Ovary (tissue), 9 donors: Measurements from ENCODE around the gene IMMP2L. TPM values are rescaled to one million over a fixed set of nuclear protein-coding genes. Genes with fewer than 3 reads are reported as not detected.

Source experiments
- DNase-seq, 5 donors: peaks; one replicate each; pipeline ENCODE4 v3.0.0-alpha.2; 2019 to 2020
- H3K27ac ChIP-seq, 2 donors: fragments of 200-600 bp; one replicate each; pipeline versions ENCODE4 v1.5.1 to v1.8.0; 2019 to 2022
- H3K27me3 ChIP-seq: fragments of 200-600 bp; one replicate; pipeline ENCODE4 v1.8.0; 2022
- H3K36me3 ChIP-seq: fragments of 200-600 bp; sonication (generic); one replicate; pipeline ENCODE4 v1.5.1; 2019
- H3K4me1 ChIP-seq: one replicate; pipeline ENCODE4 v1.8.1; 2013; ENCODE audit warnings: mild to moderate bottlenecking, moderate library complexity; ENCODE audit not compliant: insufficient read depth
- H3K4me3 ChIP-seq: fragments of 200-600 bp; sonication (generic); one replicate; pipeline ENCODE4 v1.5.1; 2017
- H3K9me3 ChIP-seq, 2 donors: fragments of 200-600 bp in 1 of 2; sonication (generic) in 1 of 2; one replicate each; pipeline versions ENCODE4 v1.5.1 to v1.8.1; 2013 to 2019; ENCODE audit warnings: mild to moderate bottlenecking in 1 of 2, moderate library complexity in 1 of 2
- EP300 ChIP-seq: sonication (generic); formaldehyde crosslinking; IDR thresholded peaks from one replicate; pipeline ENCODE4 v1.6.1; 2017; ENCODE audit warnings: antibody characterized with exemption
- POLR2A ChIP-seq: fragments of 450-650 bp; IDR thresholded peaks from one replicate; pipeline ENCODE4 v1.6.1; 2017; ENCODE audit warnings: antibody characterized with exemption, mild to moderate bottlenecking, moderate library complexity
- WGBS, 3 donors: extraction: QIAGEN DNeasy Blood & Tissue Kit in 1 of 3; methylation state at CpG; one replicate each; pipeline versions ENCODE4 v1.1.5 to v1.1.7; 2013 to 2017; 5-methylcytosine and 5-hydroxymethylcytosine counted together
- intact Hi-C, 4 donors: fragments of 100-400 bp; cut with DNase I; formaldehyde crosslinking; loops; one replicate each; pipeline versions ENCODE4 v1.11.0 to v1.15.1; 2022 to 2023
- polyA plus RNA-seq, 2 donors: library from polyadenylated mRNA; stranded (reverse); fragments of 200-250 nt in 1 of 2; fragments of 350-450 nt in 1 of 2; fragmentation: Illumina TruSeq in 1 of 2; extraction: RNeasy Lipid Tissue Mini Kit (QIAGEN cat#74804) in 1 of 2; gene quantifications; one replicate each; pipeline ENCODE4 v1.2.3, GENCODE V29; 2013 to 2014
- total RNA-seq, 7 donors: library from RNA; depleted of rRNA in 2 of 7; stranded (reverse); fragments of >200 nt in 2 of 7; fragmentation: NEBNext Ultra II Directional in 3 of 7; extraction: Animal tissue kit (Norgen Biotek cat#: 25700) in 3 of 7; gene quantifications; one replicate each; pipeline versions ENCODE4 v1.1.0 to v1.2.4, GENCODE V29; 2016 to 2023
- TF ChIP-seq, protein P1 (sequence below), 3 donors: fragments of 450-650 bp in 2 of 3; fragments of 200-600 bp in 1 of 3; IDR thresholded peaks; one replicate each; pipeline versions ENCODE4 v1.5.1 to v1.8.0; 2016 to 2022; ENCODE audit warnings: antibody characterized with exemption in 3 of 3, mild to moderate bottlenecking in 1 of 3
- donor health status: DM: no; HTN: no; CAD: no; lungs with moderate emphysema.
- donor health status: DM: no; HTN: no; CAD: no.
- donor health status: Bipolar disorder and iron deficiency.
- donor health status: DM: yes; HTN: yes; CAD: no.
- donor health status: DM: no; HTN: no; CAD: no.
- donor health status: DM: yes; HTN: yes; CAD: no.

Gene IMMP2L
- total and polyA plus RNA-seq, 9 donors: 19.5 to 36.9 (median 29.9) TPM

DNA sequence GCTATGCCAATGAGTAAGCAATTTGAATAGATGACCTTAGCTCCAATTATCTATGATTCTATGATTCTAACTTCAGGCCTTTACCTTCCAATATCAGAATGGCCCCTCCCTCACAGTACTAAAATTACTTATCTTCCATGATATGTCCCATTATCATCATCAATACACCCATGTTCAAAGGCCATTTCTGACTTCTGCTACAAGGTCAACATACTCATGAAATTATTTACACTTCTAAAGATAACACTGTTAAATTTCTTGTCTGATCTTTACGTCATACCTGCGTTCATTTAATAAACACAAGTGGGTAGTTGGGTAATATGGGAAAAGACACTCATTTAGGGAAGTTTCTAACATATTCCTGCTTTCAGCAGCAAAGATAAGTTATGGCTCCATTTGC lies 21.2 kb downstream of the IMMP2L start:
- no peak for DNase-seq
- no peak overlapping the region for H3K27ac ChIP-seq
- no peaks in the 10 kb centered on the region for H3K27me3 ChIP-seq
- no peak overlapping the region for H3K4me3 ChIP-seq
- WGBS, 3 donors: 97 to 98% (median 97%) methylated on average over 2 of the region's 2 CpGs
- H3K9me3 ChIP-seq: no peaks in the 10 kb centered on the region
- H3K4me1 ChIP-seq: no peaks in the 10 kb centered on the region
- TF ChIP-seq EP300 (no peak), POLR2A (no peak)
- TF ChIP-seq, protein P1, sequence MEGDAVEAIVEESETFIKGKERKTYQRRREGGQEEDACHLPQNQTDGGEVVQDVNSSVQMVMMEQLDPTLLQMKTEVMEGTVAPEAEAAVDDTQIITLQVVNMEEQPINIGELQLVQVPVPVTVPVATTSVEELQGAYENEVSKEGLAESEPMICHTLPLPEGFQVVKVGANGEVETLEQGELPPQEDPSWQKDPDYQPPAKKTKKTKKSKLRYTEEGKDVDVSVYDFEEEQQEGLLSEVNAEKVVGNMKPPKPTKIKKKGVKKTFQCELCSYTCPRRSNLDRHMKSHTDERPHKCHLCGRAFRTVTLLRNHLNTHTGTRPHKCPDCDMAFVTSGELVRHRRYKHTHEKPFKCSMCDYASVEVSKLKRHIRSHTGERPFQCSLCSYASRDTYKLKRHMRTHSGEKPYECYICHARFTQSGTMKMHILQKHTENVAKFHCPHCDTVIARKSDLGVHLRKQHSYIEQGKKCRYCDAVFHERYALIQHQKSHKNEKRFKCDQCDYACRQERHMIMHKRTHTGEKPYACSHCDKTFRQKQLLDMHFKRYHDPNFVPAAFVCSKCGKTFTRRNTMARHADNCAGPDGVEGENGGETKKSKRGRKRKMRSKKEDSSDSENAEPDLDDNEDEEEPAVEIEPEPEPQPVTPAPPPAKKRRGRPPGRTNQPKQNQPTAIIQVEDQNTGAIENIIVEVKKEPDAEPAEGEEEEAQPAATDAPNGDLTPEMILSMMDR (IDR thresholded peaks at IDR 0.05): no peak
- H3K36me3 ChIP-seq: no peaks in the 10 kb centered on the region
- intact Hi-C loops: no loop called here

DNA sequence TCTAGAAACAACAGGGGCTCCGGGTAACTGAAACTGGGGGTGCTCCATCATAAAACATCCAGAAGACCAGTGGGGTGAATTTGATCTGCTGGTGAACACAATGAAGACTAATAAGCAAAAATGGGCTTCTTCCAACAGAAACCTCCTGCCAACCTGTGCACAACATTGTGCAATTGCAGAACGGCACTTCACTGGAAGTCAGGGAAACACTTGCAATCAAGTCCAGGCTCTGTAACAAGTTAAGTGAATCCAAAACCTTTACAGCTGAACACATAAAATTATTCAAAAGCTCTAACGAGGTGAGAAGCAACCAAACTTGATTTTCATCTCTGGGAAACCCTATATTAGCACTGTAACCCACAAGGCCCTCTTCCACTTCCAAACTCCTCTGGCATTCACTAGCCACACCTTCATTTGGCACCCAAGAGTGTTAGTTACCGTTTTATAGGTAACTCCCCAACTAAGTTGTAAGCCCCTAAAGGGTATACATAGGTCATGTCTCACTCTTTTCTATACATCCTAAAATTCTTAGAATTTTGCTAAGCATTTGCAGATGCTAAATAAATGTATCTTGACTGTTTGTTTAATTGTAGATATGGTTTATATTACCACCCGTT lies 22.0 kb downstream of the IMMP2L start:
- Histone ChIP-seq H3K36me3 (no peaks in the 10 kb centered on the region), H3K27me3 (no peaks in the 10 kb centered on the region), H3K4me1 (no peaks in the 10 kb centered on the region), H3K4me3 (no peak overlapping the region), H3K9me3 (no peaks in the 10 kb centered on the region), H3K27ac (no peak overlapping the region)
- DNase-seq: no peak
- TF ChIP-seq, protein P1 (IDR thresholded peaks at IDR 0.05): no peak
- TF ChIP-seq EP300: no peak
- no peak for TF ChIP-seq POLR2A
- intact Hi-C loops: no loop called here
- 92 to 95% (median 93%) methylated on average over 5 of the region's 5 CpGs for WGBS, 3 donors

DNA sequence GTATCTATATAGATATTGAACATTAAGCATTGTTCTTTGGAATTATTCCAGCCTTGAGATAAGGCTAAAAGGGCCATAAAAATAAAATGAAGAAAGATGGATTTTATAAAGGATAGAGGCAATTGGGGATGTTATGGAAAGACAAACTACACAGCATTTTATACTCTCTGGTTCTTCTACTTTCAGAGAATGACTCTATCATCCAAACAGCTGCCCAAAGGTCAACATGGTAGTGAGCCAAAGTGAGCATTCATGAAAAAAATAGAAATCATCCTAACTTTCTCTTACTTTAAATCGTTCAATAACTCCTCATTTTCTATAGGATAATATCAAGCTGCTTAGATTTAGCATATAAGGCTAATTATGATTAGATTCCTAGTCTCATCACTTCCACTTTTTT lies 25.2 kb downstream of the IMMP2L start:
- intact Hi-C loops: loop anchor here in 1 of 4 donors (5.0 kb wide), 1 partner anchor 430 kb away; no protein-coding TSS in a partner anchor
- H3K36me3 ChIP-seq: no peaks in the 10 kb centered on the region
- H3K27me3 ChIP-seq: no peaks in the 10 kb centered on the region
- TF ChIP-seq EP300: no peak
- TF ChIP-seq POLR2A: no peak
- TF ChIP-seq, protein P1 (IDR thresholded peaks at IDR 0.05): no peak
- no peak overlapping the region for H3K4me3 ChIP-seq
- H3K9me3 ChIP-seq: no peaks in the 10 kb centered on the region
- no peak overlapping the region for H3K27ac ChIP-seq
- DNase-seq: no peak
- H3K4me1 ChIP-seq: no peaks in the 10 kb centered on the region
- 43 to 78% (median 53%) methylated on average over 1 of the region's 1 CpG for WGBS, 3 donors

DNA sequence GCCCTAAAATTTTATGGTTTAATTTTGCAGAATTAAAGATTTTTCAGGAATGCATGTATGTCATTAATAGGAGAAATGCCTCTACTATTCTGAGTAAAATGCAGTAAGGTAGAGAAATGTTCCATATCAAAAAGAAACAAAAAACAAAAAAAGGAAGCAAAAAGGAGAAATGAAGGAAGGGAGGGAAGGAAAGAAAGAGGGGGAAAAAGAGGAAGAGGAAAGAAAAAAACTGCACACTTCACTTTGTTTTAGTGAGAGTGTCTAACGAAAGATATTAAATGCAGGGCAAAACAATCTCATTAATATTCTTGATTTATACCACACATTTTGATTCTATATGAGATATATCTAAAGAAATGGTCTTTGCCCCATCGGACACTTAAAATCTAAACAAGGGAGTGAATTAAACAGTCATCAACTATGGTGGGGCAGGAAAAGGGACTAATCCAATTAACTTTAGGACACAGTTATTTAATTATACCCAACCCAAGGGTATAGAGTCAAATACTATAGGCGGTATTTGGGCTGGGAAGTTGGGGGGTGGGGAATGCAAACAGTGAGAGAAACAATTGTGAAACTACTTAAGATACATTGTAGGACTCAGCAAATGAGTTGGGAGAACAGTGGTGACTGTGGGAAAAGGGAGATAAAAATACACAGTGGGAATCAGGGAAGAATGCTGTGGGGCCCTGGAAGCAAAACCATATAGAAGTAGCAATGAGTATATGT lies 27.0 kb downstream of the IMMP2L start:
- Histone ChIP-seq H3K4me1 (no peaks in the 10 kb centered on the region), H3K36me3 (no peaks in the 10 kb centered on the region), H3K27me3 (no peaks in the 10 kb centered on the region), H3K27ac (no peak overlapping the region), H3K9me3 (no peaks in the 10 kb centered on the region), H3K4me3 (no peak overlapping the region)
- intact Hi-C loops: loop anchor here in 1 of 4 donors (5.0 kb wide), 1 partner anchor 428 kb away; no protein-coding TSS in a partner anchor
- DNase-seq: no peak
- WGBS, 3 donors: 90 to 91% (median 91%) methylated on average over 3 of the region's 3 CpGs
- TF ChIP-seq EP300 (no peak), POLR2A (no peak)
- TF ChIP-seq, protein P1 (IDR thresholded peaks at IDR 0.05): no peak
